HG03108 (cell line): Measurements from ENCODE around the gene C7orf57.
A peak's percentile ranks its signal among the peaks of the same experiment; 100 is the strongest.

Source experiments
- ATAC-seq: cut with Tn5 transposase; IDR thresholded peaks from one replicate; pipeline ENCODE4 v1.9.1; 2021; ENCODE audit warnings: moderate library complexity; ENCODE audit not compliant: unreplicated experiment

Gene C7orf57

GRCh38 chr7:48084727-48085432, 49.5 kb downstream of the C7orf57 start:
- peak; percentile 54 for ATAC-seq

GRCh38 chr7:48085433-48085791, 50.1 kb downstream of the C7orf57 start:
- no peak for ATAC-seq

- ATAC-seq, result no peak
Measured at GRCh38 chr7:48085942-48086341, 50.6 kb downstream of the C7orf57 start.

- ATAC-seq, result no peak
Measured at GRCh38 chr7:48087349-48087748, 52.0 kb downstream of the C7orf57 start.

GRCh38 chr7:48088559-48089045, 53.3 kb downstream of the C7orf57 start:
- ATAC-seq, result peak; percentile 43

GRCh38 chr7:48089046-48090003, 54.0 kb downstream of the C7orf57 start, which contains the start of gene UPP1:
Gene UPP1 (plus strand): TSS chr7:48089265. CDS start chr7:48094784, 5,519 bp downstream.
- ATAC-seq, result peak; percentile 48

GRCh38 chr7:48090095-48090805, 54.9 kb downstream of the C7orf57 start:
- ATAC-seq, result no peak

GRCh38 chr7:48091506-48092433, 56.4 kb downstream of the C7orf57 start:
- no peak for ATAC-seq

GRCh38 chr7:48094861-48095293, 59.5 kb downstream of the C7orf57 start:
- no peak for ATAC-seq

- no peak for ATAC-seq
Measured at GRCh38 chr7:48096273-48096672, 60.9 kb downstream of the C7orf57 start.

GRCh38 chr7:48097521-48098231, 62.3 kb downstream of the C7orf57 start:
- no peak for ATAC-seq

GRCh38 chr7:48098846-48099245, 63.5 kb downstream of the C7orf57 start:
- no peak for ATAC-seq

- no peak for ATAC-seq
Measured at GRCh38 chr7:48099781-48100180, 64.4 kb downstream of the C7orf57 start.

GRCh38 chr7:48101352-48101751, 66.0 kb downstream of the C7orf57 start:
- no peak for ATAC-seq

- ATAC-seq, result no peak
Measured at GRCh38 chr7:48101968-48102367, 66.6 kb downstream of the C7orf57 start.

GRCh38 chr7:48102530-48102929, 67.2 kb downstream of the C7orf57 start:
- no peak for ATAC-seq

GRCh38 chr7:48105045-48105444, 69.7 kb downstream of the C7orf57 start:
- ATAC-seq, result no peak

- ATAC-seq, result no peak
Measured at GRCh38 chr7:48106906-48107659, 71.7 kb downstream of the C7orf57 start.
